Endothelial cell of umbilical vein (primary cell): Measurements from ENCODE around the gene D2HGDH. TPM values are rescaled to one million over a fixed set of nuclear protein-coding genes. Genes with fewer than 3 reads are reported as not detected.

Source experiments
- BruUV-seq: library from RNA; stranded (reverse); fragments of 400-500 nt; replicated peaks from 2 replicates; lab custom pipeline; 2021; lab: Mats Ljungman, UMichigan
- CTCF ChIA-PET: fragments of 300-600, 350-600 bp; sonication (Branson Sonifier 250); formaldehyde crosslinking; loops from one replicate; lab custom pipeline; 2021; ENCODE audit warnings: antibody characterized with exemption, inconsistent platforms; lab: Charles Lee
- POLR2A ChIA-PET: fragments of 300-600, 350-600 bp; sonication (Branson Sonifier 250); formaldehyde crosslinking; loops from one replicate; lab custom pipeline; 2021; ENCODE audit warnings: antibody characterized with exemption, inconsistent platforms; lab: Charles Lee
- DNase-seq: peaks from one replicate; pipeline ENCODE4 v3.0.0-alpha.2; 2011; ENCODE audit warnings: low read depth, low spot score
- FAIRE-seq: peaks from 2 replicates; lab custom pipeline; 2011; peaks lifted over from hg19 to GRCh38; lab: Jason Lieb, UNC
- H2AFZ ChIP-seq: 2 replicates; pipeline ENCODE4 v1.6.0; 2012; ENCODE audit warnings: low read depth, low read length, control low read depth, inconsistent platforms
- H3K27ac ChIP-seq: 2 replicates; pipeline ENCODE4 v1.5.1; 2011; ENCODE audit warnings: low read depth, mild to moderate bottlenecking, control low read depth, low read length, moderate library complexity; ENCODE audit not compliant: insufficient read depth
- H3K27me3 ChIP-seq, 2 experiments: 2 replicates each; pipeline versions ENCODE4 v1.6.0 to v1.6.1; 2011; ENCODE audit warnings: low read length in 2 of 2, mixed read lengths in 1 of 2; ENCODE audit not compliant: control insufficient read depth in 2 of 2, insufficient read depth in 2 of 2
- H3K36me3 ChIP-seq, 2 experiments: 2 replicates in 1 of 2; 3 replicates in 1 of 2; pipeline ENCODE4 v1.5.1; 2011; ENCODE audit warnings: low read length in 2 of 2, mild to moderate bottlenecking in 1 of 2, moderate library complexity in 1 of 2; ENCODE audit not compliant: control insufficient read depth in 2 of 2, insufficient read depth in 2 of 2; ENCODE audit errors: extremely low read depth in 1 of 2
- H3K4me1 ChIP-seq: 3 replicates; pipeline ENCODE4 v1.5.1; 2011; ENCODE audit warnings: mild to moderate bottlenecking, low read length; ENCODE audit not compliant: control insufficient read depth, insufficient read depth; ENCODE audit errors: extremely low read depth
- H3K4me2 ChIP-seq: 2 replicates; pipeline ENCODE4 v1.6.1; 2011; ENCODE audit warnings: low read length, control low read depth, mixed read lengths; ENCODE audit not compliant: insufficient read depth
- H3K4me3 ChIP-seq, 3 experiments: fragments of 200-600 bp in 1 of 3; sonication (generic), shearing (Covaris generic) in 1 of 3; replicated peaks in 1 of 3; 2 replicates each; pipeline ENCODE4 v1.5.1; 2011 to 2016; ENCODE audit warnings: control low read depth in 3 of 3, low read length in 3 of 3, mild to moderate bottlenecking in 2 of 3, inconsistent platforms in 1 of 3, low read depth in 1 of 3, moderate library complexity in 1 of 3; ENCODE audit not compliant: insufficient read depth in 1 of 3
- H3K79me2 ChIP-seq: 2 replicates; pipeline ENCODE4 v1.6.0; 2012; ENCODE audit warnings: low read length, inconsistent platforms; ENCODE audit not compliant: control insufficient read depth, insufficient read depth
- H3K9ac ChIP-seq: replicated peaks from 2 replicates; pipeline ENCODE3; 2011; ENCODE audit warnings: low read length, control low read depth; ENCODE audit not compliant: insufficient read depth; ENCODE audit errors: extremely low read depth
- H3K9me1 ChIP-seq: replicated peaks from 3 replicates; pipeline ENCODE4 v1.6.0; 2011; ENCODE audit warnings: mild to moderate bottlenecking, low read length; ENCODE audit not compliant: control insufficient read depth, insufficient read depth; ENCODE audit errors: extremely low read depth
- H3K9me3 ChIP-seq: replicated peaks from 2 replicates; pipeline ENCODE4 v1.5.1; 2012; ENCODE audit warnings: low read length, inconsistent platforms; ENCODE audit not compliant: control insufficient read depth, insufficient read depth
- H4K20me1 ChIP-seq: replicated peaks from 2 replicates; pipeline ENCODE3; 2011; ENCODE audit warnings: mild to moderate bottlenecking, low read length; ENCODE audit not compliant: control insufficient read depth, insufficient read depth; ENCODE audit errors: extremely low read depth
- EZH2 ChIP-seq: IDR thresholded peaks from 2 replicates; pipeline ENCODE4 v1.6.1; 2012; ENCODE audit warnings: borderline replicate concordance, low read depth, mild to moderate bottlenecking, moderate library complexity, low read length, inconsistent platforms; ENCODE audit not compliant: severe bottlenecking
- FOS ChIP-seq: IDR thresholded peaks from 2 replicates; pipeline ENCODE4 v1.6.1; 2011; ENCODE audit warnings: mild to moderate bottlenecking, low read length, moderate library complexity, borderline replicate concordance; ENCODE audit not compliant: insufficient read depth
- GATA2 ChIP-seq: IDR thresholded peaks from 2 replicates; pipeline ENCODE4 v1.7.0; 2011; ENCODE audit warnings: low read depth, mild to moderate bottlenecking, moderate library complexity, mixed read lengths, low read length; ENCODE audit not compliant: insufficient read length, insufficient read depth
- JUN ChIP-seq: IDR thresholded peaks from 2 replicates; pipeline ENCODE4 v1.6.1; 2011; ENCODE audit warnings: borderline replicate concordance, low read depth; ENCODE audit not compliant: insufficient read length, insufficient read depth
- MYC ChIP-seq: IDR thresholded peaks from one replicate; pipeline ENCODE4 v1.6.1; 2011; ENCODE audit warnings: mild to moderate bottlenecking, low read depth, low read length
- POLR2A ChIP-seq: IDR thresholded peaks from 2 replicates; pipeline ENCODE4 v1.6.1; 2012; ENCODE audit warnings: low read depth, mild to moderate bottlenecking, control low read depth, low read length
- POLR2AphosphoS5 ChIP-seq: IDR thresholded peaks from 2 replicates; pipeline ENCODE4 v1.6.1; 2012; ENCODE audit warnings: low read depth, mild to moderate bottlenecking, control low read depth, low read length, moderate library complexity; ENCODE audit not compliant: insufficient read depth
- dilution Hi-C: fragments of 300-500 bp; cut with MboI; formaldehyde crosslinking; loops from one replicate; pipeline ENCODE4 v1.15.0; 2019; ENCODE audit warnings: low sequenced_read_pairs; ENCODE audit not compliant: extremely low pct_ligation_motif_present
- intact Hi-C: fragments of 100-400 bp; cut with micrococcal nuclease; formaldehyde crosslinking; loops from one replicate; pipeline ENCODE4 v1.10.0; 2022
- polyA plus RNA-seq, 4 experiments: library from polyadenylated mRNA; depleted of rRNA in 3 of 4; stranded (reverse) in 3 of 4; unstranded in 1 of 4; fragments of >200 nt; gene quantifications; 2 replicates each; pipeline versions ENCODE4 v1.2.1 to v1.2.3, GENCODE V29; 2011 to 2012; ENCODE audit warnings: missing spikeins in 1 of 4
- total RNA-seq: library from RNA; stranded (reverse); gene quantifications from 2 replicates; pipeline ENCODE4 v1.2.3, GENCODE V29; 2021
- TF ChIP-seq, protein P1 (sequence below), 2 donors: IDR thresholded peaks; 1 replicate in 1 of 2; 2 replicates in 1 of 2; pipeline ENCODE4 v1.5.1; 2011; ENCODE audit warnings: low read length in 2 of 2, mild to moderate bottlenecking in 2 of 2, moderate library complexity in 2 of 2, control low read depth in 1 of 2, inconsistent platforms in 1 of 2, low read depth in 1 of 2; ENCODE audit not compliant: insufficient read depth in 1 of 2; ENCODE audit errors: extremely low read depth in 1 of 2
- TF ChIP-seq, protein P2 (sequence below): IDR thresholded peaks from 2 replicates; pipeline ENCODE4 v1.6.1; 2011; ENCODE audit not compliant: insufficient read depth, insufficient read length

D2HGDH gene
- total and polyA plus RNA-seq, 2 donors (not counting 3 experiments of a cell fraction or from before 2014, with no cell fraction given), result 22.3 TPM

DNA sequence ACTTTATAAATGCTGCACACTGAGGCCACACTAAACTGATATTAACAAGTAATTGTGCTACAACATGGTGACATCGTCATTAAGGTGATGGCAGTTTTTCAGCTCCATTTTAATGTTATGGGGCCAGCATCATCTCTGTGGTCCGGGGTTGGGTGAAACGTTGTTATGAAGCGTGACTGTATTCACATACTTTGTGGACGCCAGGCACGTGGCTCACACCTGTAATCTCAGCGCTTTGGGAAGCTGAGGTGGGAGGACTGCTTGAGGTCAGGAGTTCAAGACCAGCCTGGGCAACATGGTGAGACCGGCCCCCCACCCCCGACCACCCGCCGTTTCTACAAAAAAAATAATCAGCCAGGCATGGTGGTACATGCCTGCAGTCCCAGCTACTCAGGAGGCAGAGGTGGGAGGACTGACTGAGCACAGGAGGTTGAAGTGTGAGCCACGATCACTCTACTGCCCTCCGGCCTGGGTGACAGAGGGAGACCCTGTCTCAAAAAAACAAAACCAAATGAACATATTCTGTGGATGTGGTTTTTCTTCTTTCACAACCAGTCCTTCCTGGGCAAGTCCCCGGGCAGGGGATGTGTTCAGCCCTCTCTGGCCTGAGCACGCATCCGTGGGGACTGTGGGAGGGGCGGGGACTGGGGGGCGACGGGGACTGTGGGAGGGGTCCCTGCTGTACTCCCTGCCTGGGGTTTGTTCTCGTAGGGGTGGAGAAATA is 29.3 kb downstream of the D2HGDH start:
- TF ChIP-seq, protein P1, sequence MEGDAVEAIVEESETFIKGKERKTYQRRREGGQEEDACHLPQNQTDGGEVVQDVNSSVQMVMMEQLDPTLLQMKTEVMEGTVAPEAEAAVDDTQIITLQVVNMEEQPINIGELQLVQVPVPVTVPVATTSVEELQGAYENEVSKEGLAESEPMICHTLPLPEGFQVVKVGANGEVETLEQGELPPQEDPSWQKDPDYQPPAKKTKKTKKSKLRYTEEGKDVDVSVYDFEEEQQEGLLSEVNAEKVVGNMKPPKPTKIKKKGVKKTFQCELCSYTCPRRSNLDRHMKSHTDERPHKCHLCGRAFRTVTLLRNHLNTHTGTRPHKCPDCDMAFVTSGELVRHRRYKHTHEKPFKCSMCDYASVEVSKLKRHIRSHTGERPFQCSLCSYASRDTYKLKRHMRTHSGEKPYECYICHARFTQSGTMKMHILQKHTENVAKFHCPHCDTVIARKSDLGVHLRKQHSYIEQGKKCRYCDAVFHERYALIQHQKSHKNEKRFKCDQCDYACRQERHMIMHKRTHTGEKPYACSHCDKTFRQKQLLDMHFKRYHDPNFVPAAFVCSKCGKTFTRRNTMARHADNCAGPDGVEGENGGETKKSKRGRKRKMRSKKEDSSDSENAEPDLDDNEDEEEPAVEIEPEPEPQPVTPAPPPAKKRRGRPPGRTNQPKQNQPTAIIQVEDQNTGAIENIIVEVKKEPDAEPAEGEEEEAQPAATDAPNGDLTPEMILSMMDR (IDR thresholded peaks at IDR 0.05; ENCODE audit: extremely low read depth in 1 of 2, insufficient read depth in 1 of 2, low read depth in 1 of 2, low read length in 2 of 2), result no peak
- TF ChIP-seq, protein P2, sequence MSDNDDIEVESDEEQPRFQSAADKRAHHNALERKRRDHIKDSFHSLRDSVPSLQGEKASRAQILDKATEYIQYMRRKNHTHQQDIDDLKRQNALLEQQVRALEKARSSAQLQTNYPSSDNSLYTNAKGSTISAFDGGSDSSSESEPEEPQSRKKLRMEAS, result no peak
- no peak for TF ChIP-seq FOS
- no peak for TF ChIP-seq JUN
- no peak for TF ChIP-seq POLR2A
- TF ChIP-seq MYC, result no peak
- TF ChIP-seq GATA2, result no peak
- no peak for TF ChIP-seq EZH2
- no peak for TF ChIP-seq POLR2AphosphoS5

More for the DNA sequence above, 29.3 kb downstream of the D2HGDH start:
- peaks cover 0 to 3% of the 10 kb centered on the region in 2 experiments for H3K36me3 ChIP-seq
- no peaks in the 10 kb centered on the region for H3K9me1 ChIP-seq
- ChIA-PET POLR2A (no interaction called here), CTCF (interaction anchor here (0.9 to 1.4 kb wide), 4 partner anchors 24 to 115 kb away, joined by 3 to 4 read pairs (median 3); partner anchors contain the start of gene ING5)
- intact Hi-C loops (no loop called here), dilution Hi-C loops (no loop called here)
- no peak overlapping the region for H3K4me2 ChIP-seq
- DNase-seq, result no peak
- no peaks in the 10 kb centered on the region for H3K4me1 ChIP-seq
- no peak overlapping the region for H2AFZ ChIP-seq
- H3K27ac ChIP-seq, result no peak overlapping the region
- no peak overlapping the region for H3K4me3 ChIP-seq
- BruUV-seq, result no TSS peak
- H3K9me3 ChIP-seq, result no peaks in the 10 kb centered on the region
- H3K9ac ChIP-seq, result no peak overlapping the region
- no peaks in the 10 kb centered on the region for H3K27me3 ChIP-seq
- FAIRE-seq, result no peak
- H4K20me1 ChIP-seq, result no peaks in the 10 kb centered on the region
- H3K79me2 ChIP-seq, result no peaks in the 10 kb centered on the region
